Epithelial cell of proximal tubule (primary cell): ENCODE results near the gene IPO11. TPM values are rescaled to one million over a fixed set of nuclear protein-coding genes. Genes with fewer than 3 reads are reported as not detected.
A peak's percentile ranks its signal among the peaks of the same experiment; 100 is the strongest.

ENCODE experiments used
- DNase-seq: peaks from one replicate; pipeline ENCODE4 v3.0.0-alpha.2; 2011; ENCODE audit warnings: low read depth
- H3K4me3 ChIP-seq: 2 replicates; pipeline ENCODE4 v1.5.1; 2011; ENCODE audit warnings: low read depth, mild to moderate bottlenecking, low read length
- total RNA-seq: library from RNA; depleted of rRNA; stranded (reverse); fragments of >200 nt; gene quantifications from 2 replicates; pipeline ENCODE4 v1.2.3, GENCODE V29; 2015
- TF ChIP-seq, protein P1 (sequence below): conservative IDR thresholded peaks from 2 replicates; pipeline ENCODE4 v1.5.1; 2012; ENCODE audit warnings: low read depth, mild to moderate bottlenecking, low read length

IPO11 gene
- total RNA-seq, 1 donor from 2014 or later, result 6.6 TPM

GRCh38 chr5:62631909-62632580, 219.5 kb downstream of the IPO11 start:
- no peak overlapping the region for H3K4me3 ChIP-seq
- TF ChIP-seq, protein P1, sequence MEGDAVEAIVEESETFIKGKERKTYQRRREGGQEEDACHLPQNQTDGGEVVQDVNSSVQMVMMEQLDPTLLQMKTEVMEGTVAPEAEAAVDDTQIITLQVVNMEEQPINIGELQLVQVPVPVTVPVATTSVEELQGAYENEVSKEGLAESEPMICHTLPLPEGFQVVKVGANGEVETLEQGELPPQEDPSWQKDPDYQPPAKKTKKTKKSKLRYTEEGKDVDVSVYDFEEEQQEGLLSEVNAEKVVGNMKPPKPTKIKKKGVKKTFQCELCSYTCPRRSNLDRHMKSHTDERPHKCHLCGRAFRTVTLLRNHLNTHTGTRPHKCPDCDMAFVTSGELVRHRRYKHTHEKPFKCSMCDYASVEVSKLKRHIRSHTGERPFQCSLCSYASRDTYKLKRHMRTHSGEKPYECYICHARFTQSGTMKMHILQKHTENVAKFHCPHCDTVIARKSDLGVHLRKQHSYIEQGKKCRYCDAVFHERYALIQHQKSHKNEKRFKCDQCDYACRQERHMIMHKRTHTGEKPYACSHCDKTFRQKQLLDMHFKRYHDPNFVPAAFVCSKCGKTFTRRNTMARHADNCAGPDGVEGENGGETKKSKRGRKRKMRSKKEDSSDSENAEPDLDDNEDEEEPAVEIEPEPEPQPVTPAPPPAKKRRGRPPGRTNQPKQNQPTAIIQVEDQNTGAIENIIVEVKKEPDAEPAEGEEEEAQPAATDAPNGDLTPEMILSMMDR, result no peak
- no peak for DNase-seq

- DNase-seq, result no peak
- TF ChIP-seq, protein P1, result no peak
- H3K4me3 ChIP-seq, result no peak overlapping the region
Observed at GRCh38 chr5:62633243-62633642, 220.7 kb downstream of the IPO11 start.

DNA sequence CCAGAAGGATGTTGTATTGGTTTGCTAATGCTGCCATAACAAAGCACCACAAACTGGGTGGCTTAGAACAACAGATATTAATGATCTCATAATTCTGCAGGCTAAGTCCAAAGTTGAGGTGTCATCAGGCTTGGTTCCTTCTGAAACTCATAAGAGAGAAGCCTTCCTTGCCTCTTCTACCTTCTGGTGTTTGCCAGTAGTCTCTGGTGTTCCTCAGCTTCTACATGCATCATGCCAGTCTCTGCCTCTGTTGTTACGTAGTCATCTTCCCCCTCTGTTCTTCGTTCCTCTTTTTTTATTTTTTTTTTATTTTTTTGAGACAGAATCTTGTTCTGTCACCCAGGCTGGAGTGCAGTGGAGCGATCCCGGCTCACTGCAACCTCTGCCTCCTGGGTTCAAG, 227.9 kb downstream of the IPO11 start:
- TF ChIP-seq, protein P1, result no peak
- DNase-seq, result no peak
- H3K4me3 ChIP-seq, result no peak overlapping the region

- TF ChIP-seq, protein P1, result no peak
- H3K4me3 ChIP-seq, result no peak overlapping the region
- no peak for DNase-seq
Observed at GRCh38 chr5:62642468-62642867, 229.9 kb downstream of the IPO11 start.

GRCh38 chr5:62643556-62644451, 231.2 kb downstream of the IPO11 start:
- DNase-seq, result no peak
- H3K4me3 ChIP-seq, result no peak overlapping the region
- TF ChIP-seq, protein P1, result peak; percentile 19

DNA sequence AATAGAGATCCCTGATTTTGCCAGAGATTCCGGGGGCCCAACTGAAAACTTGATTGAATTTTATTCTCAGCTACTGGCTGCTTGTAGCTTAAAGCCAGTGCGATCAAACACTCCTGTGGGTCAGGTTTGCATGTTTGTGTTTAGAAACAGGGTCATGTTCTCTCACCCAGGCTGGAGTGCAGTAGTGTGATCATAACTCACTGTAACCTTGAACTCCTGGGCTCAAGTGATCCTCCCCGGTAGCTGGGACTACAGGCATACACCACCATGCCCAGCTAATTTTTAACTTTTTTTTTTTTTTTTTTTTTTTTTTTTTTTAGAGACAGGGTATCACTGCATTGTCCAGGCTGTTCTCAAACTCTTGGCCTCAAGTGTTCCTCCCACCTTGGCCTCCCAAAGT, 232.7 kb downstream of the IPO11 start:
- TF ChIP-seq, protein P1, result no peak
- DNase-seq, result no peak
- no peak overlapping the region for H3K4me3 ChIP-seq
